GM12878 (cell line): ENCODE data around the gene STK32B. TPM values are rescaled to one million over a fixed set of nuclear protein-coding genes. Genes with fewer than 3 reads are reported as not detected.

Experiments
- ATAC-seq: fragments of 200-7000 bp; cut with Tn5 transposase; 3 replicates; pipeline ENCODE4 v1.9.1; 2020; ENCODE audit warnings: mild to moderate bottlenecking, moderate library complexity
- BruUV-seq: library from RNA; stranded (reverse); fragments of 400-500 nt; replicated peaks from 2 replicates; lab custom pipeline; 2021; lab: Mats Ljungman, UMichigan
- CTCF ChIA-PET: fragments of 300-600 bp; sonication (Branson Sonifier 250); formaldehyde crosslinking; extraction: SDS; loops from one replicate; lab custom pipeline; 2021; ENCODE audit warnings: inconsistent platforms; lab: Yijun Ruan, JAX
- POLR2A ChIA-PET: fragments of 350-600 bp; formaldehyde crosslinking; extraction: SDS; loops from one replicate; lab custom pipeline; 2021; ENCODE audit warnings: inconsistent platforms; lab: Charles Lee
- RAD21 ChIA-PET: fragments of 300-600 bp; sonication (Branson Sonifier 250); formaldehyde crosslinking; loops from one replicate; lab custom pipeline; 2023; ENCODE audit warnings: antibody characterized with exemption; ENCODE audit not compliant: unreplicated experiment; lab: Charles Lee
- SMC1A ChIA-PET: fragments of 300-600 bp; sonication (Branson Sonifier 250); formaldehyde crosslinking; loops from one replicate; lab custom pipeline; 2023; ENCODE audit not compliant: unreplicated experiment, uncharacterized antibody; lab: Charles Lee
- DNase-seq: peaks from one replicate; pipeline ENCODE4 v3.0.0-alpha.2; 2011; ENCODE audit warnings: low read depth, low spot score
- FAIRE-seq: peaks from 3 replicates; lab custom pipeline; 2011; peaks lifted over from hg19 to GRCh38; lab: Jason Lieb, UNC
- H2AFZ ChIP-seq: 2 replicates; pipeline ENCODE4 v1.6.0; 2011; ENCODE audit warnings: low read depth, low read length, control low read depth; ENCODE audit not compliant: control insufficient read depth
- H3K27ac ChIP-seq: 2 replicates; pipeline ENCODE4 v1.5.1; 2011; ENCODE audit warnings: control low read depth; ENCODE audit not compliant: control insufficient read depth, insufficient read depth
- H3K27me3 ChIP-seq, 2 experiments: replicated peaks in 1 of 2; 2 replicates each; pipeline versions ENCODE4 v1.6.0 to v1.6.1; 2011; ENCODE audit warnings: low read length in 1 of 2; ENCODE audit not compliant: control insufficient read depth in 2 of 2, insufficient read depth in 2 of 2
- H3K36me3 ChIP-seq, 2 experiments: 2 replicates each; pipeline ENCODE4 v1.5.1; 2011; ENCODE audit warnings: low read length in 1 of 2; ENCODE audit not compliant: control insufficient read depth in 2 of 2, insufficient read depth in 2 of 2
- H3K4me1 ChIP-seq: 2 replicates; pipeline ENCODE4 v1.6.1; 2011; ENCODE audit warnings: mild to moderate bottlenecking, low read length, moderate library complexity, mixed read lengths; ENCODE audit not compliant: control insufficient read depth, insufficient read depth
- H3K4me2 ChIP-seq: 2 replicates; pipeline ENCODE4 v1.6.0; 2011; ENCODE audit warnings: control low read depth; ENCODE audit not compliant: control insufficient read depth, insufficient read depth
- H3K4me3 ChIP-seq: fragments of 200-600 bp; sonication (generic); 2 replicates; pipeline ENCODE4 v1.5.1; 2016
- H3K79me2 ChIP-seq: 2 replicates; pipeline ENCODE4 v1.6.0; 2011; ENCODE audit warnings: low read length; ENCODE audit not compliant: control insufficient read depth, insufficient read depth
- H3K9ac ChIP-seq: 2 replicates; pipeline ENCODE4 v1.8.0; 2011; ENCODE audit warnings: low read length, control low read depth, mixed read lengths; ENCODE audit not compliant: control insufficient read depth, insufficient read depth
- H3K9me3 ChIP-seq: replicated peaks from 3 replicates; pipeline ENCODE4 v1.5.1; 2011; ENCODE audit warnings: mild to moderate bottlenecking, low read length; ENCODE audit not compliant: control insufficient read depth, insufficient read depth
- H4K20me1 ChIP-seq: 2 replicates; pipeline ENCODE4 v1.6.0; 2011; ENCODE audit not compliant: control insufficient read depth, insufficient read depth
- ATF2 ChIP-seq: IDR thresholded peaks from 2 replicates; pipeline ENCODE4 v1.6.1; 2012; ENCODE audit warnings: low read length, inconsistent platforms
- CBX5 ChIP-seq: sonication (generic); IDR thresholded peaks from 2 replicates; pipeline ENCODE4 v1.6.1; 2016; ENCODE audit warnings: low read depth, moderate library complexity, mild to moderate bottlenecking, inconsistent platforms
- EGR1 ChIP-seq, 2 experiments: IDR thresholded peaks; 1 replicate in 1 of 2; 2 replicates in 1 of 2; pipeline ENCODE4 v1.6.1; 2011 to 2012; ENCODE audit warnings: low read depth in 2 of 2, low read length in 2 of 2, borderline replicate concordance in 1 of 2, mild to moderate bottlenecking in 1 of 2, moderate library complexity in 1 of 2
- HDGF ChIP-seq: fragments of 450-650 bp; IDR thresholded peaks from 2 replicates; pipeline ENCODE4 v1.6.1; 2016; ENCODE audit warnings: antibody characterized with exemption
- IKZF2 ChIP-seq, 2 experiments: fragments of 450-650 bp; IDR thresholded peaks; 2 replicates each; pipeline ENCODE4 v1.6.1; 2017; ENCODE audit warnings: mild to moderate bottlenecking in 2 of 2, moderate library complexity in 2 of 2
- MTA3 ChIP-seq: IDR thresholded peaks from 2 replicates; pipeline ENCODE4 v1.6.1; 2012; ENCODE audit warnings: low read length, inconsistent platforms, borderline replicate concordance
- NBN ChIP-seq: fragments of 450-650 bp; IDR thresholded peaks from 2 replicates; pipeline ENCODE4 v1.6.1; 2016
- RUNX3 ChIP-seq: IDR thresholded peaks from 2 replicates; pipeline ENCODE4 v1.6.1; 2012; ENCODE audit warnings: low read length, inconsistent platforms
- WGBS: methylation state at CpG from one replicate; pipeline ENCODE4 v1.1.6; 2016; ENCODE audit warnings: low lambda C conversion rate; ENCODE audit not compliant: insufficient replicate concordance, insufficient coverage; ENCODE audit errors: missing lambda C conversion rate; 5-methylcytosine and 5-hydroxymethylcytosine counted together
- in situ Hi-C: fragments of 300-500 bp; cut with MboI; formaldehyde crosslinking; loops from 9 replicates; pipeline ENCODE4 v1.14.3; 2018; ENCODE audit warnings: mixed read lengths
- intact Hi-C: fragments of 100-400 bp; cut with micrococcal nuclease; formaldehyde crosslinking; loops from one replicate; pipeline ENCODE4 v1.14.2; 2022; ENCODE audit not compliant: unreplicated experiment
- polyA plus RNA-seq, 11 experiments: library from polyadenylated mRNA; depleted of rRNA in 4 of 11; unstranded in 6 of 11; stranded (reverse) in 5 of 11; fragments of >200 nt; fragmentation: Nextera tagmentation in 4 of 11; fragmentation: Illumina TruSeq in 1 of 11; extraction: Ambion mirVana in 4 of 11; extraction: Trizol in 1 of 11; gene quantifications; 1 replicate in 1 of 11; 2 replicates in 10 of 11; pipeline versions ENCODE4 v1.2.1 to v1.2.3, GENCODE V29; 2011 to 2016; ENCODE audit warnings: inconsistent platforms in 2 of 11, missing spikeins in 2 of 11, low read depth in 1 of 11
- total RNA-seq, 4 experiments: library from RNA; depleted of rRNA in 3 of 4; stranded (reverse); fragments of >200 nt in 3 of 4; fragmentation: Illumina TruSeq in 1 of 4; extraction: Trizol in 1 of 4; gene quantifications; 2 replicates each; pipeline versions ENCODE4 v1.2.1 to v1.2.3, GENCODE V29; 2013 to 2021
- TF ChIP-seq, protein P1 (sequence below): fragments of 150-350 bp; IDR thresholded peaks from 2 replicates; pipeline ENCODE4 v1.6.1; 2016; ENCODE audit warnings: low read depth, low read length
- TF ChIP-seq, protein P2 (sequence below): fragments of 450-650 bp; IDR thresholded peaks from 2 replicates; pipeline ENCODE4 v1.6.1; 2016; ENCODE audit warnings: mild to moderate bottlenecking, moderate library complexity, borderline replicate concordance
- TF ChIP-seq, protein P3 (sequence below): IDR thresholded peaks from 2 replicates; pipeline ENCODE4 v1.6.1; 2011; ENCODE audit warnings: borderline replicate concordance, low read depth, mild to moderate bottlenecking, moderate library complexity, low read length; ENCODE audit not compliant: insufficient read depth, poor library complexity, severe bottlenecking

STK32B gene
- total and polyA plus RNA-seq, 10 of the 15 experiments (the other 5 are each of a cell fraction or from before 2014, with no cell fraction given), result 0.04 to 0.12 (median 0.08) TPM; not detected in 7

DNA sequence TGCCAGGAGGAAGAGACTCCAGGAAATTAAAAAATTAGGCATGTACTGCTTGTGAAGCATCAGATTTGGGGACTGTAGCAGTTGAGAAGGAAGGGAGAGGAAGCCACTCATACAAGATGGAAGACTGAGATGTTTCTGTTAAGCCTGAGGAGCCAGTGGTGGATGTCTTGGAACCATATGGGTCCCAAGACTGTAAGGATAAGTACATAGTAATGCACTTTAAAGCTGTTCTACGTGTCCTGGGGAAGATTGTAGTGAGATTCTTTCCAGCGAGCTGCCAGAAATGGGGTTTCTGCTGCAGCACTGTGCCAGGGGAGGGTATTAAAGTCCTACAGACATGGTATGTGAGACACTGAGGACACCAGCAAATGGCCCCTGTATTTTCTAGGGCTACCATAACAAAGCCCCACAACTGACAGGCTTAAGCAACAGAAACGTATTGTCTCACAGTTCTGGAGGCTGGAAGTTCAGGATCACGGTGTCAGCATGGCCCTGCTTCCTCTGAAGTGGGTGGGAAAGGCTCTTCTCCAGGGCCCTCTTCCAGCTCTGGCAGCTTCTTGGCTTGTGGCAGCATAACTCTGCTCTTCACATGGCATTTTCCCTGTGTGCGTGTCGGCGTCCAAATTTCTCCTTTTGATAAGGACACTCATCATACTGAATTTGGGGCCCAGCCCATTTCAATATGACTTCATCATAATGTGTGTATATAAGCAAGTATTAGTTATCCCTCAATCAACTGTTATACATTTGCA, 352.6 kb downstream of the STK32B start (continued):
- no peak for TF ChIP-seq IKZF2 (IDR thresholded peaks at IDR 0.05)
- TF ChIP-seq EGR1 (IDR thresholded peaks at IDR 0.05; ENCODE audit: borderline replicate concordance in 1 of 2, low read depth in 2 of 2, low read length in 2 of 2), result no peak

DNA sequence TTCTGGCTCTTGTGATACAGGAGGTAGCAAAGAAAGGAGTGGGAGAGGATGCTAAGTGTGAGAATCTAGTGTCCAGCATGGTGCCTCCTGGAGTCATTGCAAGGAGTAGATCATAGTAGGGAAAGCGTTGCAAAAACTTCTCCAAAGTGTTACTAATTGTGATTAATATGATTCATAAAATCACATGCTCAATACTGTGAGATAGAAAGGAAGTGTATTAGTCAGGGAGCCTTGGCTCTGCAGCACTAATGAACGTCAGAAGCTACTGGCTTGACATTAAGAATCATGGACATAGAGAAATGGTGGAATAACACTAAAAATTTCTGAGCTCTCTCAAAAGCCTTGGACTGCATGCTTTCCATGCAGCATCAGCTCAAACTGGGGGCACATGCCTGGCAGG, 358.0 kb downstream of the STK32B start:
- ChIA-PET CTCF (interaction anchor here (2.1 kb wide), 1 partner anchor 9 kb away, joined by 10 read pairs; no protein-coding TSS in a partner anchor), RAD21 (no interaction called here), POLR2A (no interaction called here), SMC1A (interaction anchor here (1.8 kb wide), 1 partner anchor 10 kb away, joined by 7 read pairs; no protein-coding TSS in a partner anchor)
- Histone ChIP-seq H3K4me3 (no peak overlapping the region), H3K79me2 (no peaks in the 10 kb centered on the region), H2AFZ (no peak overlapping the region), H3K9me3 (no peaks in the 10 kb centered on the region; the same call in 2 of the 3 replicates), H3K9ac (no peak overlapping the region), H3K27ac (no peak overlapping the region), H3K4me1 (no peaks in the 10 kb centered on the region), H4K20me1 (no peaks in the 10 kb centered on the region), H3K36me3 (no peaks in the 10 kb centered on the region), H3K27me3 (no peaks in the 10 kb centered on the region), H3K4me2 (no peak overlapping the region)
- ATAC-seq (no peak), DNase-seq (no peak), FAIRE-seq (no peak)
- BruUV-seq, result no TSS peak
- intact Hi-C loops, result no loop called here
- WGBS, result 0% methylated on average over 2 of the region's 2 CpGs
- in situ Hi-C loops, result loop anchor here (10.0 kb wide), 1 partner anchor 406 kb away; no protein-coding TSS in a partner anchor
- TF ChIP-seq MTA3 (no peak), RUNX3 (no peak), ATF2 (no peak), CBX5 (no peak), NBN (no peak), HDGF (no peak)
- TF ChIP-seq, protein P1, sequence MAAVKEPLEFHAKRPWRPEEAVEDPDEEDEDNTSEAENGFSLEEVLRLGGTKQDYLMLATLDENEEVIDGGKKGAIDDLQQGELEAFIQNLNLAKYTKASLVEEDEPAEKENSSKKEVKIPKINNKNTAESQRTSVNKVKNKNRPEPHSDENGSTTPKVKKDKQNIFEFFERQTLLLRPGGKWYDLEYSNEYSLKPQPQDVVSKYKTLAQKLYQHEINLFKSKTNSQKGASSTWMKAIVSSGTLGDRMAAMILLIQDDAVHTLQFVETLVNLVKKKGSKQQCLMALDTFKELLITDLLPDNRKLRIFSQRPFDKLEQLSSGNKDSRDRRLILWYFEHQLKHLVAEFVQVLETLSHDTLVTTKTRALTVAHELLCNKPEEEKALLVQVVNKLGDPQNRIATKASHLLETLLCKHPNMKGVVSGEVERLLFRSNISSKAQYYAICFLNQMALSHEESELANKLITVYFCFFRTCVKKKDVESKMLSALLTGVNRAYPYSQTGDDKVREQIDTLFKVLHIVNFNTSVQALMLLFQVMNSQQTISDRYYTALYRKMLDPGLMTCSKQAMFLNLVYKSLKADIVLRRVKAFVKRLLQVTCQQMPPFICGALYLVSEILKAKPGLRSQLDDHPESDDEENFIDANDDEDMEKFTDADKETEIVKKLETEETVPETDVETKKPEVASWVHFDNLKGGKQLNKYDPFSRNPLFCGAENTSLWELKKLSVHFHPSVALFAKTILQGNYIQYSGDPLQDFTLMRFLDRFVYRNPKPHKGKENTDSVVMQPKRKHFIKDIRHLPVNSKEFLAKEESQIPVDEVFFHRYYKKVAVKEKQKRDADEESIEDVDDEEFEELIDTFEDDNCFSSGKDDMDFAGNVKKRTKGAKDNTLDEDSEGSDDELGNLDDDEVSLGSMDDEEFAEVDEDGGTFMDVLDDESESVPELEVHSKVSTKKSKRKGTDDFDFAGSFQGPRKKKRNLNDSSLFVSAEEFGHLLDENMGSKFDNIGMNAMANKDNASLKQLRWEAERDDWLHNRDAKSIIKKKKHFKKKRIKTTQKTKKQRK, result no peak
- TF ChIP-seq, protein P2, sequence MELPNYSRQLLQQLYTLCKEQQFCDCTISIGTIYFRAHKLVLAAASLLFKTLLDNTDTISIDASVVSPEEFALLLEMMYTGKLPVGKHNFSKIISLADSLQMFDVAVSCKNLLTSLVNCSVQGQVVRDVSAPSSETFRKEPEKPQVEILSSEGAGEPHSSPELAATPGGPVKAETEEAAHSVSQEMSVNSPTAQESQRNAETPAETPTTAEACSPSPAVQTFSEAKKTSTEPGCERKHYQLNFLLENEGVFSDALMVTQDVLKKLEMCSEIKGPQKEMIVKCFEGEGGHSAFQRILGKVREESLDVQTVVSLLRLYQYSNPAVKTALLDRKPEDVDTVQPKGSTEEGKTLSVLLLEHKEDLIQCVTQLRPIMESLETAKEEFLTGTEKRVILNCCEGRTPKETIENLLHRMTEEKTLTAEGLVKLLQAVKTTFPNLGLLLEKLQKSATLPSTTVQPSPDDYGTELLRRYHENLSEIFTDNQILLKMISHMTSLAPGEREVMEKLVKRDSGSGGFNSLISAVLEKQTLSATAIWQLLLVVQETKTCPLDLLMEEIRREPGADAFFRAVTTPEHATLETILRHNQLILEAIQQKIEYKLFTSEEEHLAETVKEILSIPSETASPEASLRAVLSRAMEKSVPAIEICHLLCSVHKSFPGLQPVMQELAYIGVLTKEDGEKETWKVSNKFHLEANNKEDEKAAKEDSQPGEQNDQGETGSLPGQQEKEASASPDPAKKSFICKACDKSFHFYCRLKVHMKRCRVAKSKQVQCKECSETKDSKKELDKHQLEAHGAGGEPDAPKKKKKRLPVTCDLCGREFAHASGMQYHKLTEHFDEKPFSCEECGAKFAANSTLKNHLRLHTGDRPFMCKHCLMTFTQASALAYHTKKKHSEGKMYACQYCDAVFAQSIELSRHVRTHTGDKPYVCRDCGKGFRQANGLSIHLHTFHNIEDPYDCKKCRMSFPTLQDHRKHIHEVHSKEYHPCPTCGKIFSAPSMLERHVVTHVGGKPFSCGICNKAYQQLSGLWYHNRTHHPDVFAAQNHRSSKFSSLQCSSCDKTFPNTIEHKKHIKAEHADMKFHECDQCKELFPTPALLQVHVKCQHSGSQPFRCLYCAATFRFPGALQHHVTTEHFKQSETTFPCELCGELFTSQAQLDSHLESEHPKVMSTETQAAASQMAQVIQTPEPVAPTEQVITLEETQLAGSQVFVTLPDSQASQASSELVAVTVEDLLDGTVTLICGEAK, result no peak
- TF ChIP-seq, protein P3, sequence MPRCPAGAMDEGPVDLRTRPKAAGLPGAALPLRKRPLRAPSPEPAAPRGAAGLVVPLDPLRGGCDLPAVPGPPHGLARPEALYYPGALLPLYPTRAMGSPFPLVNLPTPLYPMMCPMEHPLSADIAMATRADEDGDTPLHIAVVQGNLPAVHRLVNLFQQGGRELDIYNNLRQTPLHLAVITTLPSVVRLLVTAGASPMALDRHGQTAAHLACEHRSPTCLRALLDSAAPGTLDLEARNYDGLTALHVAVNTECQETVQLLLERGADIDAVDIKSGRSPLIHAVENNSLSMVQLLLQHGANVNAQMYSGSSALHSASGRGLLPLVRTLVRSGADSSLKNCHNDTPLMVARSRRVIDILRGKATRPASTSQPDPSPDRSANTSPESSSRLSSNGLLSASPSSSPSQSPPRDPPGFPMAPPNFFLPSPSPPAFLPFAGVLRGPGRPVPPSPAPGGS, result no peak
